Colonic mucosa (tissue), 4 donors: Measurements from ENCODE around the gene C14orf180. TPM values are rescaled to one million over a fixed set of nuclear protein-coding genes. Genes with fewer than 3 reads are reported as not detected.

ENCODE experiments used
- DNase-seq: peaks from one replicate; pipeline ENCODE4 v3.0.0-alpha.2; 2020
- H3K27ac ChIP-seq: fragments of 200-600 bp; one replicate; pipeline ENCODE4 v1.8.0; 2021
- H3K27me3 ChIP-seq: fragments of 200-600 bp; one replicate; pipeline ENCODE4 v1.8.0; 2021
- H3K36me3 ChIP-seq: fragments of 200-600 bp; one replicate; pipeline ENCODE4 v1.8.0; 2021
- H3K4me1 ChIP-seq: fragments of 200-600 bp; one replicate; pipeline ENCODE4 v1.8.0; 2021; ENCODE audit warnings: mild to moderate bottlenecking
- H3K4me3 ChIP-seq: fragments of 200-600 bp; one replicate; pipeline ENCODE4 v1.8.0; 2021
- H3K9ac ChIP-seq, 2 donors: one replicate each; pipeline ENCODE4 v1.7.0; 2013; ENCODE audit warnings: control low read depth in 2 of 2, low read depth in 2 of 2, low read length in 2 of 2
- H3K9me3 ChIP-seq: fragments of 200-600 bp; one replicate; pipeline ENCODE4 v1.8.0; 2021
- CTCF ChIP-seq: fragments of 200-600 bp; IDR thresholded peaks from one replicate; pipeline ENCODE4 v1.8.0; 2022; ENCODE audit warnings: antibody characterized with exemption, mild to moderate bottlenecking
- intact Hi-C: fragments of 100-400 bp; cut with DNase I; formaldehyde crosslinking; loops from one replicate; pipeline ENCODE4 v1.14.1; 2022
- total RNA-seq, 2 donors: library from RNA; stranded (reverse); fragmentation: NEBNext Ultra II Directional in 1 of 2; extraction: Animal tissue kit (Norgen Biotek cat#: 25700) in 1 of 2; gene quantifications; one replicate each; pipeline ENCODE4 v1.2.1, GENCODE V29; 2021
- donor health status: healthy.
- donor health status: DM: no; HTN: no; CAD: no.
- donor health status: DM: no; HTN: no; CAD: no.

The C14orf180 gene
- total RNA-seq, 2 donors from 2014 or later = 0.13 TPM; not detected in 1

- H3K27me3 ChIP-seq = no peaks in the 10 kb centered on the region
- H3K9me3 ChIP-seq = no peaks in the 10 kb centered on the region
- intact Hi-C loops = loop anchor here (5.0 kb wide), 2 partner anchors 502 to 562 kb away; partner anchors contain the start of gene KIF26A
Measured at GRCh38 chr14:104639471-104639870, 59.9 kb downstream of the C14orf180 start.

More at GRCh38 chr14:104639471-104639870, 59.9 kb downstream of the C14orf180 start:
- no peak overlapping the region for H3K27ac ChIP-seq
- no peak overlapping the region for H3K9ac ChIP-seq
- no peak for DNase-seq
- H3K36me3 ChIP-seq = no peaks in the 10 kb centered on the region
- H3K4me3 ChIP-seq = no peak overlapping the region
- TF ChIP-seq CTCF = no peak
- no peaks in the 10 kb centered on the region for H3K4me1 ChIP-seq

Other genes with a start within 250 kb of the C14orf180 start
- under 1 TPM in 1 of 2 donors, not detected in 1; 0.69 TPM for gene TMEM179, start 25.0 kb downstream of the C14orf180 start, total RNA-seq
- 100 to 1,000 TPM; 162 to 264 TPM for gene INF2, start 109.9 kb downstream of the C14orf180 start, total RNA-seq
- gene ADSS1, start 144.5 kb downstream of the C14orf180 start, total RNA-seq = 1 to 10 TPM; 3.5 to 4.0 TPM
- 100 to 1,000 TPM in 1 of 2 donors, 10 to 100 TPM in 1; 58.8 to 153 TPM for gene SIVA1, start 173.4 kb downstream of the C14orf180 start, total RNA-seq
- 100 to 1,000 TPM; 117 to 181 TPM for gene AKT1, start 216.0 kb downstream of the C14orf180 start, total RNA-seq
- gene ZBTB42, start 221.3 kb downstream of the C14orf180 start, total RNA-seq = 1 to 10 TPM; 6.6 to 7.0 TPM